Kidney epithelial cell (primary cell): ENCODE measurements around the gene RXFP2. TPM values are rescaled to one million over a fixed set of nuclear protein-coding genes. Genes with fewer than 3 reads are reported as not detected.

ENCODE experiments used
- DNase-seq: peaks from one replicate; pipeline ENCODE4 v3.0.0-alpha.2; 2010; ENCODE audit warnings: low read depth
- H3K27me3 ChIP-seq: 2 replicates; pipeline ENCODE4 v1.6.0; 2011; ENCODE audit warnings: low read length; ENCODE audit not compliant: control insufficient read depth, insufficient read depth
- H3K36me3 ChIP-seq: 2 replicates; pipeline ENCODE4 v1.5.1; 2011; ENCODE audit warnings: low read length; ENCODE audit not compliant: control insufficient read depth, insufficient read depth
- H3K4me3 ChIP-seq: 2 replicates; pipeline ENCODE4 v1.5.1; 2011; ENCODE audit warnings: low read depth, mild to moderate bottlenecking, control low read depth, low read length
- CTCF ChIP-seq: IDR thresholded peaks from 2 replicates; pipeline ENCODE4 v1.5.1; 2011; ENCODE audit warnings: mild to moderate bottlenecking, moderate library complexity, low read length, control low read depth, inconsistent platforms; ENCODE audit not compliant: insufficient read depth, poor library complexity, severe bottlenecking
- total RNA-seq: library from RNA; depleted of rRNA; stranded (reverse); fragments of >200 nt; gene quantifications from 2 replicates; pipeline ENCODE4 v1.2.3, GENCODE V29; 2015

RXFP2 gene
- total RNA-seq, 1 donor from 2014 or later, result not detected

- no peaks in the 10 kb centered on the region for H3K27me3 ChIP-seq
- no peak overlapping the region for H3K4me3 ChIP-seq
- no peak for DNase-seq
- no peaks in the 10 kb centered on the region for H3K36me3 ChIP-seq
- no peak for TF ChIP-seq CTCF
These were observed 75.2 kb downstream of the RXFP2 start for GRCh38 chr13:31814536-31814935.

- Histone ChIP-seq H3K27me3 (no peaks in the 10 kb centered on the region), H3K36me3 (no peaks in the 10 kb centered on the region), H3K4me3 (no peak overlapping the region)
- DNase-seq, result no peak
- TF ChIP-seq CTCF, result no peak
These were observed 76.2 kb downstream of the RXFP2 start for GRCh38 chr13:31815361-31816144.

- Histone ChIP-seq H3K36me3 (no peaks in the 10 kb centered on the region), H3K27me3 (no peaks in the 10 kb centered on the region), H3K4me3 (no peak overlapping the region)
- TF ChIP-seq CTCF, result no peak
- no peak for DNase-seq
These were observed 78.9 kb downstream of the RXFP2 start for GRCh38 chr13:31818236-31818635.

- DNase-seq, result no peak
- Histone ChIP-seq H3K27me3 (no peaks in the 10 kb centered on the region), H3K4me3 (no peak overlapping the region), H3K36me3 (no peaks in the 10 kb centered on the region)
- TF ChIP-seq CTCF, result no peak
These were observed 85.6 kb downstream of the RXFP2 start for GRCh38 chr13:31824705-31825517.

- H3K4me3 ChIP-seq, result no peak overlapping the region
- H3K36me3 ChIP-seq, result no peaks in the 10 kb centered on the region
- DNase-seq, result no peak
These were observed 87.2 kb downstream of the RXFP2 start for GRCh38 chr13:31826521-31826920.

More at GRCh38 chr13:31826521-31826920, 87.2 kb downstream of the RXFP2 start:
- H3K27me3 ChIP-seq, result no peaks in the 10 kb centered on the region
- no peak for TF ChIP-seq CTCF
